Fibroblast of villous mesenchyme (primary cell): Measurements from ENCODE around the gene RPS21. TPM values are rescaled to one million over a fixed set of nuclear protein-coding genes. Genes with fewer than 3 reads are reported as not detected.
A peak's percentile ranks its signal among the peaks of the same experiment; 100 is the strongest.

Experiments used
- DNase-seq: peaks from one replicate; pipeline ENCODE4 v3.0.0-alpha.2; 2010; ENCODE audit warnings: low read depth
- H3K4me3 ChIP-seq: 2 replicates; pipeline ENCODE4 v1.5.1; 2011; ENCODE audit warnings: low read depth, mild to moderate bottlenecking, low read length
- total RNA-seq: library from RNA; depleted of rRNA; stranded (reverse); fragments of >200 nt; gene quantifications from 2 replicates; pipeline ENCODE4 v1.2.3, GENCODE V29; 2012
- TF ChIP-seq, protein P1 (sequence below): IDR thresholded peaks from 2 replicates; pipeline ENCODE4 v1.5.1; 2012; ENCODE audit warnings: low read depth, mild to moderate bottlenecking, low read length; ENCODE audit not compliant: insufficient read depth

The RPS21 gene
- total RNA-seq, 1 donor = 457 TPM

DNA sequence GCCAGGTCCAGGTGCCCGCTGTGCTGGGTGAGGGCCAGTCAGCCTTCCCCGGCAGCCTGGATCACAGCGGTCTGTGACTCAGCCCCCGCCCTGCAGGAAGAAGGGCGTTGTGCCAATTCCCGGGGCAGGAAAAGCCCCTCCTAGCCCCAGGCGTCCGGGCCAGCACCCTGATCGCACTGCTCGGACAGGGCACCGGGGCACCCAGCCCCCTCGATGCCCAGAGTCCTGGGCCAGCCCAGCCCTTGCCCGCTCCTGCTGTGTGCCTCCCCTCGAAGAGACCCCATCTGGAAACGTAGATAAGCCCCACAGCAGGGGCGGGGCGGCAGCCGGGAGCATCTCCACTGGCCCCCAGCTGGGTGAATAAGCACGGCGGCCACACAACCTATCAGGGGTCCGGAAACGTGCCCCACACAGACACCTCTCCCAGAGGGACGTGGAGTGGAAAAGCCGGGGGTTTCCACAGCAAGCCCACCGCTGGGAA, 29.7 kb upstream of the RPS21 start:
- peak; percentile 78 for DNase-seq
- no peak overlapping the region for H3K4me3 ChIP-seq
- TF ChIP-seq, protein P1, sequence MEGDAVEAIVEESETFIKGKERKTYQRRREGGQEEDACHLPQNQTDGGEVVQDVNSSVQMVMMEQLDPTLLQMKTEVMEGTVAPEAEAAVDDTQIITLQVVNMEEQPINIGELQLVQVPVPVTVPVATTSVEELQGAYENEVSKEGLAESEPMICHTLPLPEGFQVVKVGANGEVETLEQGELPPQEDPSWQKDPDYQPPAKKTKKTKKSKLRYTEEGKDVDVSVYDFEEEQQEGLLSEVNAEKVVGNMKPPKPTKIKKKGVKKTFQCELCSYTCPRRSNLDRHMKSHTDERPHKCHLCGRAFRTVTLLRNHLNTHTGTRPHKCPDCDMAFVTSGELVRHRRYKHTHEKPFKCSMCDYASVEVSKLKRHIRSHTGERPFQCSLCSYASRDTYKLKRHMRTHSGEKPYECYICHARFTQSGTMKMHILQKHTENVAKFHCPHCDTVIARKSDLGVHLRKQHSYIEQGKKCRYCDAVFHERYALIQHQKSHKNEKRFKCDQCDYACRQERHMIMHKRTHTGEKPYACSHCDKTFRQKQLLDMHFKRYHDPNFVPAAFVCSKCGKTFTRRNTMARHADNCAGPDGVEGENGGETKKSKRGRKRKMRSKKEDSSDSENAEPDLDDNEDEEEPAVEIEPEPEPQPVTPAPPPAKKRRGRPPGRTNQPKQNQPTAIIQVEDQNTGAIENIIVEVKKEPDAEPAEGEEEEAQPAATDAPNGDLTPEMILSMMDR = no peak

DNA sequence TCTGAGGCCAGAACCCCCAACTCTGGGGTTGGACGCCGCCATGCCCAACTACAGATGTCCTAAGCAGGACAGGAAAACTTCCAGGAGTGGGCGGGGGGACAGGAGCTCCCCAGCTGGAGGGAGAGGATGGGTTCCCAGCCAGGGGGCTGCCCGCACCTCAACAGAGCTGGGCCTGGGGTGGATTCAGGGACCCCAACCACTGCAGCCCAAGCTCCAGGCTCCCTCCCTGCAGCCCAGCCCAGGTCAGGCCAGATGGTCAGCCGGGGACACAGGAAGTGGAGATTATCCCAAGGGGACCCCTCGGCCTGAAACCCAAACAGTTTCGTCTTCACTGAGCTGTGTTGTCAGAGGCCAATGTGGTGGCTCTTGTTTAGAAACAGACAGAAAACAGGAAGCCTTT, 29.2 kb upstream of the RPS21 start:
- peak; percentile 49 for DNase-seq
- TF ChIP-seq, protein P1 = no peak
- no peak overlapping the region for H3K4me3 ChIP-seq

DNA sequence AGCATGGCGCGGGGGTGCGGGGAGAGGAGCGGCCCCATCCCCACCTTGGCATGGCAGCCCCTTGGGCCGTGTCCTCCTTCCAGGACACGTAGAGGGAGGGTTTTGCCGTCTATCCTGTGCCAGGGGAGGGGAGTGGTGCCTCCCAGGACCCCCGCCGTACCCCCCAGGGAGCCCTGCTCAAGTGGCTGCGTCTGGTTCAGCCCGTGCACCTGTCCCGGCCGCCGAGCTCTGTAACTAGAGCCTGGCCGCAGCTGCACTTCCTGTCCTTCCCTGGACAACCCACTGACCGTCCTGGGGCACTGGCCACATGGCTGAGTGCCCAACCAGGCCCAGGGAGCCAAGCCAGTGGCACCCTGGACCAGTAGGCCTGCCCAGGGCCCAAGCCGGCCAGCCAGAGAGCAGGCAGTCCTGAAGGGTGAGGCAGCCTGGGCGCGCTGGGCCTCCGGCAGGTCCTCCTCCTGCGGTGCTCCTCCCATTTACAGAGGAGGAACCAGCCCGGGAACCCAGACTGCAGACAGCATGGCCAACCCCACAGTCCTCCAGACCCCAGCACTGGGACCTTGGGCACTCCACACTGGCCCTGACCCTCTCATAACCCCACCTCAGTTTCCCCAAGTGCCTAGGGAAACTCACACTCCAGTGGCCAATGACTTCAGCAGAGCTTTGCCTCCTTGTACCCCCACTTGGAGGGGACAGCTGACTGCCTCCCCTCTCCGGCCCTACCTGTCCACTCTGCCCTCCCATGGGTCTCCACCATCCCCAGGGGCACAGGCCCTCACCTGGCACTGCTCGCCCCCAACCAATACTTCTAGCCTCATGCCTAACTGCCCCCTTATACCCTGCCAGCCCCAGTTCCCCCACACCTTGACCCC, 28.5 kb upstream of the RPS21 start:
- DNase-seq = no peak

DNA sequence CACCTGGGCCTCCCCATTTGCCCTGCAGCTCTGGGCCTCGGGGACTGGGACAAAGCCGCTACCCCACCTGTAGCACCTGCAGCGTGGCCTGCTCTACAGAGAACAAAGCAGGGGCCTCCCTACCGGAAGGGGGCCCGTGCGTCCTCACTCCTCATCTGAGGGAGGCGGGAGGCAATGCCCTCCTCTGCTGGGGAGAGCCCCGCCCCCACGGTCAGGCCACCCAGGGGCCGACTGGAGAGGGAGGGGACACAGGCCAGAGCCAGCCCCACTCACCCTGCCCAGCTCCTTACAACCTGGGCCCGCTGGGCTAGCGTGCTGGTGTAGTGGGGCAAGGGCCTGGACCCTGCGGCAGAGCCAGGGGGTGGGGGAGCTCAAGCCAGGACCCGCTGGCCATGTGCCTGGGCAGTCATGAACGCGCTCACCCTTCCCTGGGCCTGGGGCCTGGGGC, 27.8 kb upstream of the RPS21 start:
- TF ChIP-seq, protein P1 = no peak
- no peak overlapping the region for H3K4me3 ChIP-seq
- DNase-seq = no peak

More for the DNA sequence above, 28.5 kb upstream of the RPS21 start:
- TF ChIP-seq, protein P1 = no peak
- no peak overlapping the region for H3K4me3 ChIP-seq

DNA sequence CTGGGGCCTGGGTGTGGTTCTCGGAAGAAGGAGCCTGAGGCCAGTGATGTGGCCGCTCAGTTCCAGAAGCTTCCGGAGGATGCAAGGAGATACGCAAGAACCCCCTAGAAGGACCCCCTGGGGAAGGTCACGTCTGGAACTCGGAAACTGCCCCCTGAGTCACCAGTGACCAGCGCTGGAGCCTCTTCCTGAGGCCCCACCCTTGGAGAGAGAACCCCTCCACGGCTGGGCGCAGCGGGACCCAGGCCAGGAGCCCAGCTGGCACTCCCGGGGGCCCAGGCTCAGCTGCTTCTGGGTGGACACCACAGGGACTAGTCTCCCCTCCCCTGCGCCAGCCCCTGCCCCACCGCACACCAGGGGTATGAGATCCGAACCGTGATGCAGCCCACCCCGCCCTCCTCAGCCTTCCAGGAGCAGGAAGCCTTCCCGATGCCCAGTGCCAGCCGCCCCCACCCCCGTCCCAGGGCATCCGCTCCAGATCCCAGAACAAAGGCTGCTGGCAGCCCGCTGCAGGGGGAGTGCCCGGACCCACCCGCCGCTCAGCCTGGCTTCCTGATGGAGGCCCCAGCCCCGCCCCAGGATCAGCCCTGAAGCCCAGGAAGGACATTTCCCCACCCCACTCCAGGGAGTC, 27.3 kb upstream of the RPS21 start:
- peak; percentile 83 for DNase-seq
- H3K4me3 ChIP-seq = no peak overlapping the region
- TF ChIP-seq, protein P1 = no peak

DNA sequence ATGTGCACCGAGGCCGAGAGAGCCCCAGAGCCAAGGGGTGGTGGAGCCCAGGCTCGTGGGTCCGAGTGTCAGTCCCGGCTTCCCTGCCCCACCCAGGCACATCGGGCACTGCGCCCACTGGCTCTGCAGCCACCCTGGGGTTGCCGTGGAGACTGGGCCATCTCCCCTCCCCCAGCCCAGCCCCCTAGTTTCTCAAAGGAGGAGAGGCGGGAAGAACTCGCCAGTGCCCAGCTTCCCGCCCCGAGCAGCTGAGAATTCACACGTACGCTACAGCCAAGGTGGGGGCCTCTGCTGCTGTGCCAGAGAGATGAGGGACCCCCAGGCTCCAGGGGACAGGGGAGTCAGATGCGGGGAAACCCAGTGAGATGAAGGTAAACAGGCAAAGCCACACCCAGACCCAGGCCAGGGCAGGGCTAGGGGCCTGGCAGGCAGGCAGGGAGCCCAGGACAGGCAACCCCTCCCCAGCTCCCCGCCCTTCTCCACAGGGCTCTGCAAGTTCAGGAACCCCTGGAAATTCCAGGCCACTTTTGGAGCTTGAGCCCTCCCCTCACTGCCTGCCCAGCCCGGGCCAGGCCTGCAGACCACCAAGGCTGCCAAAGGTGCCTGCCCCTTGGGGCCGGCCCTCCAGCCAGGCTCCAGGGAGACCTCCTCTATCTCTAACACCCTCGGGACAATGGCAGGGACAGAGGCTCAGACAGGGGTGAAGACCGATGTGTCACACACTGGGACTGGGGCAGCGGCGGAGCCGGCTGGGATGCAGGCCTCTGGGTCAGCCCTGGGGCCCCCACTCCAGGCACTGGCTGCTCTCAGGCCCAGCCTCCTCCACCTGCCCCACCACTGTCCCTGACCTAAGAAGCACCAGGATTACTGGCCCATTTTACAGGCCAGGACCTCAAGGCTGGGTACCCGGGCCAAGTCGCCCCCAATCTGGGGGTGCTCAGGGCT, 25.8 kb upstream of the RPS21 start:
- DNase-seq = no peak
- TF ChIP-seq, protein P1 = no peak
- H3K4me3 ChIP-seq = no peak overlapping the region
